ENCODE measurements around the gene RABGAP1.
A peak's percentile ranks its signal among the peaks of the same experiment; 100 is the strongest.

The RABGAP1 gene

GRCh38 chr9:123011380-123011779 lies 70.6 kb downstream of the RABGAP1 start:
- DNase-seq, result no peak

GRCh38 chr9:123011878-123012528 lies 71.2 kb downstream of the RABGAP1 start:
- no peak for DNase-seq

GRCh38 chr9:123016631-123017030 lies 75.8 kb downstream of the RABGAP1 start:
- no peak for DNase-seq

DNA sequence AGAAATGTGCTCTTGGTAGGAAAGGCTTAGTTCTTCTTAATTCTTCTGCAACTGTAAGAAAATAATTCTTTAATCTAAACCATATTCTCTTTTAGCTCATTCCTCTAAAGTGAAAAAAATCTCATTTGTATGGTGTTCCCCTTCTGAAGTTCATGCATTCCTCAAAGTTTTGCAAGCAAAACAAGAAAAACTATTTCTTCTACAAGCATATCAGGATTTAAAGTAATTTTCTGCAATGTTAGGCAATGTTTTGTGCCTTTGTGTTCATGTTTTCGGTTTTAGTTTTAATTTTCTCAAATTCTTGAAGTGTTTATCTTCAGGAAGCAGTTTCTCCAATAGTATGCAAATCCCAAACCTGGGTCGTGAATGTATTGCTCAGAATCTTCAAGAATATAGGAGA lies 80.0 kb downstream of the RABGAP1 start:
- no peak for DNase-seq

DNA sequence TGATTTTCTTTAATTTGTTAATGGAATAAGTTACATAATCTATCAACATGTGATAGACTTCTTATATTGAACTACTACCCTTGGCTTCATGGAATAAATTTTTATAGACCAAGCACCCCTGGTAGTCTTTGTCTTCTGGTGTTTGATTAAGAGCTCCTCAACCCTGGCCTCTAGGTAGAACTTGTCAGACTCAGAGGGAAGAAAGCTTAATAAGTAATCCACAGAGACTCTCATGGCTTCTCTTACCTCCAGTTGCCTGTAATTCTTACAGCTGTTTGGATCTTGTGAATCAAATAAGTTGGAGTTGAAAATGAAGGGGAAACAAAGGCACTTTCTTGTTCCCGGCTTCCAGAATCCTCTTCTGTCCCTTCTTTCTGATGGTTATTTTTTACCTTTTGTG lies 85.6 kb downstream of the RABGAP1 start:
- DNase-seq, result no peak

GRCh38 chr9:123027517-123027916 lies 86.7 kb downstream of the RABGAP1 start:
- no peak for DNase-seq

DNA sequence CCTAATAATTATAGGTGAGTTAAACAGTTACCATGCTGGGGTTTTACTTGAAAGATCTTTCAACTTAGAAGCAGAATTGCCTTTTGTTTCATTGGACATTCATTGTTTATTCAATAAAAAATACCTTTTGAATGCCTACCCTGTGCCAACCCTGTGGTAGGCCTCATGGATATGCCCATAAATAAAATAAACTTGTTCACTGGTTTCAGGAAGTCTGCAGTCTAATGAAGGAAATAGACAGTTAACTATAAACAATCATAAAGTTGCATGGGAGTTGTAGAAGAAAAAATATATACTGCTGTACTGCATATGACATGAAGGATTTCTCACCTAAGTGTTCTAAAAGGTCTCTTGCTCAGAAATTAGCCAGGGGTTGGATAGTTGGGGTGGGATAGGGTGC lies 87.3 kb downstream of the RABGAP1 start:
- no peak for DNase-seq

DNA sequence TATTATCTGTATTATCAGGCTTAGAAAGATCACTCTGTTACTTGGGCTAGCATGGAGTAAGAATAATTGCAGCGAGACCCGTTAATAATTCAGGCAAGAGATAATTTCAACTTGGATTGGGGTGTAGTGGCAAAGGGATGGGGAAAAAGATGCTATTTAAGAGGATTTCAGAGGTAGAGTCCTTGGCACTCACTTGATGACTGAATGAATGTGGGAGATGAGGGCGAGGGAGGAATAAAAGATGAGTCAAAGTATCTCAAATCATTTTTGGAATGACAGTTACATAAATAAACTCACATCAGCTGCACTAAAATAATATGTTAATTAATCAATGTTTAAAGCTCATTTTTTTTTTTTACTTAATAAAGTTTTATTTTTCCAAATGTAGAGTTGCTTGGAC lies 88.2 kb downstream of the RABGAP1 start:
- DNase-seq, result no peak

- no peak for DNase-seq
Measured at GRCh38 chr9:123031963-123032362, 91.1 kb downstream of the RABGAP1 start.

DNA sequence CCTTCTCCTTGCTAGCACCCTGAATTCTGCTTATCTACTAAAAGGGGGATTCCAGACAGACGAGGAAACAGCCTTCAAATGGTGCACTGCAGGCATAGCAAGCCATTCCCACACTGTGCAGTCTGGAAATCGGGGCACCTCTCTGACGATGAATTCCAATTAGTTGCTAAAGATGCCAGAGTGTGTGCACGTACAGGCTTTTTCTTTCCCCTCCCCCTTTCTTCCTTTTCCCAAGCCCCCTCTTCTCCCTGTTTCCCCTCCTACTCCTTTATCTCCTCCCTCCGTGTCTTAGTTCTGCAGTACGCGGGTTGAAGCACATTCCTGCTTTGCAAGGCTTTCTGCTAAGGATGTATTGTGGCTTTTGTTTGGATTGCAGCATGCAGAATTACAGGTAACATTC lies 92.5 kb downstream of the RABGAP1 start, which contains the start of gene GPR21:
Gene GPR21, plus strand, starts transcription at position 316 of the 400 bp plus-strand sequence. CDS start 900 bp downstream, outside the sequence.
- no peak for DNase-seq

GRCh38 chr9:123033864-123034601 lies 93.2 kb downstream of the RABGAP1 start:
- no peak for DNase-seq

DNA sequence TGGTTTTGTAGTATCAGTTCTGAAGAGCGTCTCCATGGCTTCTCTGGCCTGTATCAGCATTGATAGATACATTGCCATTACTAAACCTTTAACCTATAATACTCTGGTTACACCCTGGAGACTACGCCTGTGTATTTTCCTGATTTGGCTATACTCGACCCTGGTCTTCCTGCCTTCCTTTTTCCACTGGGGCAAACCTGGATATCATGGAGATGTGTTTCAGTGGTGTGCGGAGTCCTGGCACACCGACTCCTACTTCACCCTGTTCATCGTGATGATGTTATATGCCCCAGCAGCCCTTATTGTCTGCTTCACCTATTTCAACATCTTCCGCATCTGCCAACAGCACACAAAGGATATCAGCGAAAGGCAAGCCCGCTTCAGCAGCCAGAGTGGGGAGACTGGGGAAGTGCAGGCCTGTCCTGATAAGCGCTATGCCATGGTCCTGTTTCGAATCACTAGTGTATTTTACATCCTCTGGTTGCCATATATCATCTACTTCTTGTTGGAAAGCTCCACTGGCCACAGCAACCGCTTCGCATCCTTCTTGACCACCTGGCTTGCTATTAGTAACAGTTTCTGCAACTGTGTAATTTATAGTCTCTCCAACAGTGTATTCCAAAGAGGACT lies 94.2 kb downstream of the RABGAP1 start:
- peak; percentile 84 for DNase-seq

- DNase-seq, result no peak
Measured at GRCh38 chr9:123035791-123036190, 95.0 kb downstream of the RABGAP1 start.

GRCh38 chr9:123036893-123037545 lies 96.2 kb downstream of the RABGAP1 start:
- DNase-seq, result no peak

DNA sequence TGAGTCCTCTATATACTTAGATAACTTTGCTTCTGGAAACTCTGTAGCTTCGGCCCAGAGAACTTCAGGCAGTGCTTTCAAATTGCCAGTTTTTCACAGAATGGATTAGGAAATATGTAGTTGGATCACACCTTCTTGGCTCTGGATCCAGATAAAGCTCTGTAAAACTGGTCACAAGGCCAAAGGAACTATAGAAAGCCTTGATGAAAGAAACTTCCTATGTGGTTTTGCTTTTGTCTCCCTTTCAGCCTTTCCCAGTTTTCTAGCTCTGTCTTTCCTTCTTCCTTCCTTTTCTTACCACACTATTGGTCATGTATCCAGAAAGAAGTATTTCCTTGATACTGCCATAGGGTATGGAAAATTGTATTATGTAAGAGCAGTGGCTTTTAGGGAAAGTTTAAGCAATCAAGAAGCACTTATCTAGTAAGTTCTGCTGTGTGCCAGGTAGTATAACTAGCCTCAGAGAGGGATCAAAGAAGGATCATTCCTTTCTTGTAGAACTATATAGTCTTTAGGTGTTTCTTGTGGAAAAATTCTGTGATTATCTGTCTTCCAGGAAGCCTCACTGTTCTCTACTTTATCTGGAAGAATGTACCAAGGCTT lies 98.9 kb downstream of the RABGAP1 start:
- DNase-seq, result no peak

DNA sequence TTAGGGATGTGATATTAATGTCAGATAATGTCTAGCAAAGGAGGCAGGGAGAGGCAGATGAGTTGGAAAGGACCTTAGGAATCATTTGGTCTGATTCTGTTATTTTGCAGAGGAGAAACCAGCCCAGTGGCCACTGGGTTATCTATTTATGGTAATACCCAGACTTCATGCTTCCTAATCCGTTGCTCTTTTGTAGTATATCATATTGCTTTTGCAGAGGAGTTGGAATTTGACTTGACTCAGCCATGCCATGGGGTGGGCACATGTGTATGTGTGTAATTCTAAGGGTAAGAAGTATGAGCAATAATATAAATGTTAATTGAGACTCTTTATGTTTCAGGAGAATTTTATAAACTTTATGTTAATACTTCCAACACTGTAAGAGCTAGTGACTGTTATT lies 100.0 kb downstream of the RABGAP1 start:
- DNase-seq, result no peak

- DNase-seq, result no peak
Measured at GRCh38 chr9:123041489-123041888, 100.7 kb downstream of the RABGAP1 start.

DNA sequence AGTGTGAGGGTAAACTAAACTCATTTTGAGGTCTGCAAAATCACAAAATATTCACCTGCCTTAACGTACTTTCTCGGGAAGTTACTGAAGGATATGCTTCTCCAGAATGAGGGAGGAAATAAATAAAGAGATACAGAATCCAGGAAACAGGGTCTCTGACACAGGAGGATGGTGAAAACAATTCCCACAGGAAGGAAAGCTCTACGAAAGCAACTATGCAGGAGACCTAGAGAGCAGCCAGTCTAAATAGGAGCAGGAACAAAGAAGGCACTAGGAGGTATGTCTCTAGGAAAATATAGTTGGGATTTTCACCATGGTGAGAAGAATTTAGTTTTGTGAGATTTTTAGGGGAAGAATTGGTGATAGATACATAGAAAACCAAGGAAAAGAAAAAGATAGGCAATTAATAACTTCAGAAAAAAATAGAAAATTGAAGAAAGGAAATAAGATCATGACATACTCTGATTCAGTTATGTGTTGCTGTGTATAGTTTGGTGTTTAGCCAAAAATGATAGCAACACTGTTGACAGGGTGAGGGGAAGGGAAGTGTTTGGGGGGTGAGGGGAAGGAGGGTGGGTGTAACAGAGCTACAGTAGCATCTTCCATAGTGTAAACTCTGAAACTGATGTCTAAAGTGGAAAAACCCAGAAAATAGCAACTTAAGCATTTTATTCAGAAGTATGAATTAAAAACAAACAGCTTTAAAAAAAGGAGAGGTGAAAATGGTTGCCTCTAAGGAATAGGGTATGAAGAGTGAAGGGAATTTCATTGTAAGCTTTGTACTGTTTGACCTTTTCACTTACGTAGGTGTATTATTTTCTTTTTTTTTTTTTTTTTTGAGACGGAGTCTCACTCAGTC lies 102.5 kb downstream of the RABGAP1 start:
- DNase-seq, result no peak

GRCh38 chr9:123044586-123044985 lies 103.8 kb downstream of the RABGAP1 start:
- DNase-seq, result no peak

DNA sequence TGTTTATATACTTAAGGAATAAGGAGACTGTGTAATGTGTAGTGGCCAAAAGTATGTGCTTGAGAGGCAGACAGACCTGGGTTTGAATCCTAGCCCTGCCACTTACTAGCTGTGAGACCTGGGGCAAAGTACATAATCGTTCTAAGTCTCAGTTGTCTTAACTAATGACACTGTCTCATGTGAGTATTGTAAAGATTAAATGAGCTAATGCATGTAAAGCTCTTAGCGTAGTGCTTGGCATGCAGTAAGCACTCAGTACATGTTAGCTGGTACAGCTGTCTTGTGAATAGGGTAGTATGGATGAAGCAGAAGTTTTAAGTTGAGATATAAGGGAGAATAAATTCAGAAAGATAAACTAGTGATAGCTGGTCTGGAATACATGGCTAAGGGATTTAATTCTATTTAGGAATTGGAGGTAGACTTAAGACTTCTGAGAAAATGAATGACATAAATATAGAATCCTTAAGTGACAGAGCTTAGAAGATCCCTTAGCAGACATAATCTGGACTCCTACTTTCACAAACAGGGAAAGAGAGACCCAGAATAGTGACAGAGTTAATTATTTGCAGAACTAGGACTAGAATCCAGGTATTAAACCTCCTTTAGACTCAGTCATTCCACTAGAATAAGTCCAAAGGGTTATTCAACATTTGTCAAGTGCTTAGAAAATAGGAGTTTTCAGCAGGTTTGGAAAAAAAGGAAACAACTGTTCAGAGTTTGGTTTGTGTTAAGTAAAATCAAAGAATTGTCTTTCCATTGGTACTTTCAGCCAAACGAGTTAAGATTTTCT lies 105.8 kb downstream of the RABGAP1 start:
- no peak for DNase-seq

DNA sequence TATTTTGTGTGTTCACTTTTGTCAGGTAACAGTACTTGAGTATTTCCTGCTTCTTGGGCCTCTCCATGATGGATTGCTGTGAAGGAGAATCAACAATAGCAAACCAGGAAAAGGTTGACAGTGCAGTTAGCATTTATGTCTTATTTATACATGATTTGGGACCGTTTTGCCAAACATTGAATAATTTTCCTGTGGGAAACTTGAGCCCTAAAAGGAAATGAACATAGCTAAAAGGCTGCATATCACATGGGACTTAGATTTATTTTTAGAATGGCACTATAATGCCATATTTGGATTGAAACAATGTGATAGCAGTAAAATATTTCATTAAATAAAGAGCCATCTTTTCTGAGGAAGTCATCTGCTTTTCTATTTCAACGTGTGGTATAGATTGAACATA lies 107.9 kb downstream of the RABGAP1 start:
- DNase-seq, result no peak
